Caco-2 (cell line): ENCODE results near the gene FARP1. TPM values are rescaled to one million over a fixed set of nuclear protein-coding genes. Genes with fewer than 3 reads are reported as not detected.

Experiments used
- BruUV-seq: library from RNA; stranded (reverse); fragments of 400-500 nt; replicated peaks from 2 replicates; lab custom pipeline; 2021; lab: Mats Ljungman, UMichigan
- CTCF ChIA-PET: fragments of 300-600 bp; sonication (Branson Sonifier 250); formaldehyde crosslinking; loops from one replicate; lab custom pipeline; 2022; ENCODE audit warnings: antibody characterized with exemption; lab: Charles Lee
- POLR2A ChIA-PET: fragments of 300-600 bp; sonication (Branson Sonifier 250); formaldehyde crosslinking; loops from one replicate; lab custom pipeline; 2022; ENCODE audit warnings: antibody characterized with exemption; lab: Charles Lee
- DNase-seq, 2 experiments: peaks; one replicate each; pipeline versions ENCODE4 v3.0.0 to v3.0.0-alpha.2; 2020 to 2022
- H3K27me3 ChIP-seq: replicated peaks from 2 replicates; pipeline ENCODE4 v1.6.0; 2011; ENCODE audit warnings: low read length; ENCODE audit not compliant: control insufficient read depth, insufficient read depth
- H3K36me3 ChIP-seq: 2 replicates; pipeline ENCODE4 v1.5.1; 2011; ENCODE audit warnings: low read length; ENCODE audit not compliant: control insufficient read depth, insufficient read depth
- H3K4me1 ChIP-seq: fragments of 250-450 bp; sonication (Bioruptor Pico); 2 replicates; pipeline ENCODE4 v1.5.1; 2020; ENCODE audit warnings: mild to moderate bottlenecking
- H3K4me3 ChIP-seq: 2 replicates; pipeline ENCODE4 v1.5.1; 2011; ENCODE audit warnings: low read depth, mild to moderate bottlenecking, control low read depth, low read length
- H3K9me3 ChIP-seq: fragments of 250-450 bp; sonication (Bioruptor Pico); 2 replicates; pipeline ENCODE4 v1.5.1; 2020; ENCODE audit warnings: mild to moderate bottlenecking, moderate library complexity
- H3K27ac Mint-ChIP-seq: one replicate; pipeline ENCODE4 v1.8.0; 2022; ENCODE audit warnings: mixed read lengths; ENCODE audit not compliant: unreplicated experiment
- H3K27me3 Mint-ChIP-seq: one replicate; pipeline ENCODE4 v1.8.0; 2022; ENCODE audit warnings: mixed read lengths; ENCODE audit not compliant: insufficient read depth, unreplicated experiment
- H3K36me3 Mint-ChIP-seq: one replicate; pipeline ENCODE4 v1.8.0; 2022; ENCODE audit warnings: mild to moderate bottlenecking, mixed read lengths; ENCODE audit not compliant: insufficient read depth, unreplicated experiment
- H3K4me1 Mint-ChIP-seq: one replicate; pipeline ENCODE4 v1.8.0; 2022; ENCODE audit warnings: low read depth, mixed read lengths; ENCODE audit not compliant: unreplicated experiment
- H3K4me3 Mint-ChIP-seq: one replicate; pipeline ENCODE4 v1.8.0; 2022; ENCODE audit warnings: mild to moderate bottlenecking, moderate library complexity, mixed read lengths; ENCODE audit not compliant: unreplicated experiment
- H3K9me3 Mint-ChIP-seq: one replicate; pipeline ENCODE4 v1.8.0; 2022; ENCODE audit warnings: mixed read lengths; ENCODE audit not compliant: unreplicated experiment
- CTCF ChIP-seq, 2 experiments: fragments of 200-600 bp in 1 of 2; IDR thresholded peaks; 1 replicate in 1 of 2; 2 replicates in 1 of 2; pipeline versions ENCODE4 v1.5.1 to v1.8.0; 2011 to 2022; ENCODE audit warnings: antibody characterized with exemption in 1 of 2, control low read depth in 1 of 2, inconsistent platforms in 1 of 2, low read depth in 1 of 2, low read length in 1 of 2, mild to moderate bottlenecking in 1 of 2, moderate library complexity in 1 of 2; ENCODE audit not compliant: insufficient read depth in 1 of 2, severe bottlenecking in 1 of 2, unreplicated experiment in 1 of 2
- intact Hi-C: fragments of 100-400 bp; cut with micrococcal nuclease; formaldehyde crosslinking; loops from one replicate; pipeline ENCODE4 v1.10.0; 2022; ENCODE audit not compliant: unreplicated experiment
- total RNA-seq: library from RNA; stranded (reverse); gene quantifications from 2 replicates; pipeline ENCODE4 v1.2.3, GENCODE V29; 2022

Gene FARP1
- total RNA-seq, 1 experiment from 2014 or later = 189 TPM

- no peaks in the 10 kb centered on the region for H3K9me3 Mint-ChIP-seq
- Histone ChIP-seq H3K4me3 (no peak overlapping the region), H3K36me3 (no peaks in the 10 kb centered on the region; the same call in 1 of the 2 replicates), H3K9me3 (no peaks in the 10 kb centered on the region), H3K27me3 (no peaks in the 10 kb centered on the region), H3K4me1 (no peaks in the 10 kb centered on the region)
- no peak overlapping the region for H3K27ac Mint-ChIP-seq
- intact Hi-C loops = no loop called here
- peaks cover 24% of the 10 kb centered on the region for H3K36me3 Mint-ChIP-seq
- no TSS peak for BruUV-seq
- no peaks in the 10 kb centered on the region for H3K27me3 Mint-ChIP-seq
- TF ChIP-seq CTCF (IDR thresholded peaks at IDR 0.05; ENCODE audit: insufficient read depth in 1 of 2, low read depth in 1 of 2, low read length in 1 of 2, severe bottlenecking in 1 of 2, unreplicated experiment in 1 of 2) = no peak
- no peaks in the 10 kb centered on the region for H3K4me1 Mint-ChIP-seq
- CTCF ChIA-PET = no interaction called here
- DNase-seq = no peak
- H3K4me3 Mint-ChIP-seq = no peak overlapping the region
- POLR2A ChIA-PET = no interaction called here
Measured at GRCh38 chr13:98364647-98365046, 221.8 kb downstream of the FARP1 start.

GRCh38 chr13:98365302-98365701 lies 222.4 kb downstream of the FARP1 start:
- no peak overlapping the region for H3K4me3 Mint-ChIP-seq
- no peaks in the 10 kb centered on the region; the same call in 1 of the 2 replicates for H3K36me3 ChIP-seq
- H3K4me1 ChIP-seq = no peaks in the 10 kb centered on the region
- H3K4me3 ChIP-seq = no peak overlapping the region
- no peak overlapping the region for H3K27ac Mint-ChIP-seq
- ChIA-PET POLR2A (no interaction called here), CTCF (interaction anchor here (0.6 kb wide), 1 partner anchor 32 kb away, joined by 3 read pairs; no protein-coding TSS in a partner anchor)
- H3K27me3 ChIP-seq = no peaks in the 10 kb centered on the region
- no peaks in the 10 kb centered on the region for H3K9me3 ChIP-seq
- no peaks in the 10 kb centered on the region for H3K4me1 Mint-ChIP-seq
- no peak for DNase-seq
- no peaks in the 10 kb centered on the region for H3K27me3 Mint-ChIP-seq
- peaks cover 28% of the 10 kb centered on the region for H3K36me3 Mint-ChIP-seq
- TF ChIP-seq CTCF (IDR thresholded peaks at IDR 0.05; ENCODE audit: insufficient read depth in 1 of 2, low read depth in 1 of 2, low read length in 1 of 2, severe bottlenecking in 1 of 2, unreplicated experiment in 1 of 2) = no peak
- BruUV-seq = no TSS peak
- no peaks in the 10 kb centered on the region for H3K9me3 Mint-ChIP-seq
- intact Hi-C loops = no loop called here

GRCh38 chr13:98366010-98366409 lies 223.1 kb downstream of the FARP1 start:
- no peak for DNase-seq
- H3K27me3 Mint-ChIP-seq = no peaks in the 10 kb centered on the region
- intact Hi-C loops = no loop called here
- TF ChIP-seq CTCF (IDR thresholded peaks at IDR 0.05; ENCODE audit: insufficient read depth in 1 of 2, low read depth in 1 of 2, low read length in 1 of 2, severe bottlenecking in 1 of 2, unreplicated experiment in 1 of 2) = no peak
- TSS peak; percentile 13 for BruUV-seq
- H3K36me3 ChIP-seq = no peaks in the 10 kb centered on the region; the same call in 1 of the 2 replicates
- H3K9me3 ChIP-seq = no peaks in the 10 kb centered on the region
- H3K4me1 ChIP-seq = no peaks in the 10 kb centered on the region
- peaks cover 29% of the 10 kb centered on the region for H3K36me3 Mint-ChIP-seq
- no peaks in the 10 kb centered on the region for H3K4me1 Mint-ChIP-seq
- POLR2A ChIA-PET = no interaction called here
- no peaks in the 10 kb centered on the region for H3K27me3 ChIP-seq
- no peak overlapping the region for H3K4me3 Mint-ChIP-seq
- H3K27ac Mint-ChIP-seq = no peak overlapping the region
- CTCF ChIA-PET = interaction anchor here (1.1 kb wide), 1 partner anchor 94 kb away, joined by 3 read pairs; no protein-coding TSS in a partner anchor
- H3K4me3 ChIP-seq = no peak overlapping the region
- no peaks in the 10 kb centered on the region for H3K9me3 Mint-ChIP-seq
